Natural killer cell (primary cell): ENCODE results near the gene PTPRO. TPM values are rescaled to one million over a fixed set of nuclear protein-coding genes. Genes with fewer than 3 reads are reported as not detected.

Experiments
- ATAC-seq, 3 donors: fragments of 150-1000 bp in 2 of 3; fragments of 200-7000 bp in 1 of 3; cut with Tn5 transposase; 1 replicate in 1 of 3; 2 replicates in 2 of 3; pipeline ENCODE4 v1.10.0; 2021; ENCODE audit warnings: mild to moderate bottlenecking in 2 of 3, moderate library complexity in 2 of 3
- DNase-seq, 2 donors: peaks; one replicate each; pipeline versions ENCODE4 v3.0.0 to v3.0.0-alpha.2; 2013 to 2021; ENCODE audit warnings: mixed read lengths in 1 of 2
- H3K27ac ChIP-seq: one replicate; pipeline ENCODE4 v1.5.1; 2013; ENCODE audit warnings: mild to moderate bottlenecking, low read length
- H3K27me3 ChIP-seq: one replicate; pipeline ENCODE4 v1.6.1; 2013; ENCODE audit warnings: low read length; ENCODE audit not compliant: control insufficient read depth, insufficient read depth
- H3K36me3 ChIP-seq: one replicate; pipeline ENCODE4 v1.6.1; 2013; ENCODE audit warnings: low read length; ENCODE audit not compliant: control insufficient read depth, insufficient read depth
- H3K4me1 ChIP-seq: one replicate; pipeline ENCODE4 v1.6.1; 2013; ENCODE audit warnings: low read length; ENCODE audit not compliant: control insufficient read depth, insufficient read depth
- H3K4me3 ChIP-seq: one replicate; pipeline ENCODE4 v1.5.1; 2013; ENCODE audit warnings: low read length
- H3K9me3 ChIP-seq: one replicate; pipeline ENCODE4 v1.6.1; 2013; ENCODE audit warnings: low read length; ENCODE audit not compliant: control insufficient read depth, insufficient read depth
- H3K27ac Mint-ChIP-seq, 2 donors: one replicate each; pipeline ENCODE4 v1.8.0; 2022; ENCODE audit warnings: mild to moderate bottlenecking in 2 of 2, mixed read lengths in 2 of 2, moderate library complexity in 1 of 2
- H3K27me3 Mint-ChIP-seq, 2 donors: one replicate each; pipeline ENCODE4 v1.8.0; 2022; ENCODE audit warnings: low read depth in 2 of 2, mixed read lengths in 2 of 2
- H3K36me3 Mint-ChIP-seq: one replicate; pipeline ENCODE4 v1.8.0; 2022; ENCODE audit warnings: mixed read lengths
- H3K4me1 Mint-ChIP-seq, 2 donors: one replicate each; pipeline ENCODE4 v1.8.0; 2022; ENCODE audit warnings: mixed read lengths in 2 of 2
- H3K4me3 Mint-ChIP-seq: one replicate; pipeline ENCODE4 v1.8.0; 2022; ENCODE audit warnings: mild to moderate bottlenecking, moderate library complexity, mixed read lengths
- H3K9me3 Mint-ChIP-seq, 2 donors: one replicate each; pipeline ENCODE4 v1.8.0; 2022; ENCODE audit warnings: mixed read lengths in 2 of 2
- WGBS: methylation state at CpG from one replicate; pipeline ENCODE4 v1.1.7; 2013; ENCODE audit warnings: missing lambda C conversion rate; ENCODE audit not compliant: insufficient coverage; 5-methylcytosine and 5-hydroxymethylcytosine counted together
- intact Hi-C: fragments of 100-400 bp; cut with micrococcal nuclease; formaldehyde crosslinking; loops from one replicate; pipeline ENCODE4 v1.14.2; 2022
- total RNA-seq, 4 donors: library from RNA; stranded (reverse); fragments of 120-200 nt in 1 of 4; gene quantifications; one replicate each; pipeline versions ENCODE4 v1.2.3 to v1.2.4, GENCODE V29; 2013 to 2022
- TF ChIP-seq, protein P1 (sequence below): fragments of 200-600 bp; IDR thresholded peaks from one replicate; pipeline ENCODE4 v1.8.0; 2022; ENCODE audit warnings: antibody characterized with exemption

Gene PTPRO
- total RNA-seq, 3 donors from 2014 or later (not counting 1 experiment from before 2014, with no cell fraction given): 0.29 to 1.2 (median 0.53) TPM

DNA sequence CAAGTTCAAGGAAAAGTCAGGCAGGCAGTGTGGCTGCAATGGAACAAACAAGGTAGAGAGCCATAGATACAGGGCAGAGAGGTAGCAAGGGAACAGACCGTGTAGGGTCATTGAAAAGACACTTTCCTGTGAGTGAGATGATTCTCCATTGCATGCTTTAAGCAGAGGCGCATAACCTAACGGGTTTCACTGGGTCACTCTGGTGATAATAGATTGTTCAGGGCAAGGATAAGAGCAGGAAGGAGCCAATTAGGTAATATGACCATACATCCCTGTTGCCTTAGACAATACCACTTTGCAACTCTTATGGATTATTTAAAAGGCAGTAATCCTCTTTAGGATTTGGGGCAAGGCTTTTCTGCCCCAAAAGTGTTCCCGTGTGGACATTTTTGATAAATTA lies 214.1 kb downstream of the PTPRO start:
- H3K36me3 Mint-ChIP-seq: no peaks in the 10 kb centered on the region
- H3K4me3 ChIP-seq: no peak overlapping the region
- H3K27me3 ChIP-seq: no peaks in the 10 kb centered on the region
- H3K9me3 ChIP-seq: no peaks in the 10 kb centered on the region
- H3K27ac ChIP-seq: no peak overlapping the region
- WGBS: 85% methylated on average over 4 of the region's 4 CpGs
- TF ChIP-seq, protein P1, sequence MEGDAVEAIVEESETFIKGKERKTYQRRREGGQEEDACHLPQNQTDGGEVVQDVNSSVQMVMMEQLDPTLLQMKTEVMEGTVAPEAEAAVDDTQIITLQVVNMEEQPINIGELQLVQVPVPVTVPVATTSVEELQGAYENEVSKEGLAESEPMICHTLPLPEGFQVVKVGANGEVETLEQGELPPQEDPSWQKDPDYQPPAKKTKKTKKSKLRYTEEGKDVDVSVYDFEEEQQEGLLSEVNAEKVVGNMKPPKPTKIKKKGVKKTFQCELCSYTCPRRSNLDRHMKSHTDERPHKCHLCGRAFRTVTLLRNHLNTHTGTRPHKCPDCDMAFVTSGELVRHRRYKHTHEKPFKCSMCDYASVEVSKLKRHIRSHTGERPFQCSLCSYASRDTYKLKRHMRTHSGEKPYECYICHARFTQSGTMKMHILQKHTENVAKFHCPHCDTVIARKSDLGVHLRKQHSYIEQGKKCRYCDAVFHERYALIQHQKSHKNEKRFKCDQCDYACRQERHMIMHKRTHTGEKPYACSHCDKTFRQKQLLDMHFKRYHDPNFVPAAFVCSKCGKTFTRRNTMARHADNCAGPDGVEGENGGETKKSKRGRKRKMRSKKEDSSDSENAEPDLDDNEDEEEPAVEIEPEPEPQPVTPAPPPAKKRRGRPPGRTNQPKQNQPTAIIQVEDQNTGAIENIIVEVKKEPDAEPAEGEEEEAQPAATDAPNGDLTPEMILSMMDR: no peak
- H3K4me1 Mint-ChIP-seq: peaks cover 0 to 4% of the 10 kb centered on the region in 2 donors
- H3K4me3 Mint-ChIP-seq: no peak overlapping the region
- H3K9me3 Mint-ChIP-seq: no peaks in the 10 kb centered on the region
- no peak overlapping the region for H3K27ac Mint-ChIP-seq
- ATAC-seq: no peak
- DNase-seq: no peak
- no peaks in the 10 kb centered on the region for H3K36me3 ChIP-seq
- H3K27me3 Mint-ChIP-seq: no peaks in the 10 kb centered on the region
- H3K4me1 ChIP-seq: no peaks in the 10 kb centered on the region
- intact Hi-C loops: no loop called here

DNA sequence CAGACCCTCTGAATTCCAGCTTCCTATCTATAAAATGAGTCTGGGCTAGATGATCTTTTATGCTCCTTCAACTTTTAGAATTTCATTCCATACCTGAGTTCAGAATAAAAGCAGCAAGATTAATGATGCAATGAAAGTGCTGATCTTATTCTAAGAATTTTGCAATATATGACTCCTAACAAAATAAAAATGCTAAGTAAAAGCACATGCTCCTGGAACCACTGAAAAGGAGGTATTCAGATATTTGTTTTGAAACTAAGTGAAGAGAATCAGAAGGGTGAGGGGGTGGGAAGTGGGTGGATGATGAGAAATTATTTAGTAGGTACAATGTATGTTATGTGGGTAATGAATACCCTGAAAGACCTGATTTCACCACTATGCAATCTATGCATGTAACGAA lies 216.6 kb downstream of the PTPRO start:
- Histone ChIP-seq H3K36me3 (no peaks in the 10 kb centered on the region), H3K27me3 (no peaks in the 10 kb centered on the region), H3K27ac (no peak overlapping the region), H3K4me3 (no peak overlapping the region), H3K4me1 (no peaks in the 10 kb centered on the region), H3K9me3 (no peaks in the 10 kb centered on the region)
- intact Hi-C loops: no loop called here
- Mint-ChIP-seq H3K27ac (no peak overlapping the region), H3K27me3 (peaks cover 0 to 4% of the 10 kb centered on the region in 2 donors), H3K36me3 (no peaks in the 10 kb centered on the region), H3K4me1 (no peaks in the 10 kb centered on the region), H3K4me3 (no peak overlapping the region), H3K9me3 (no peaks in the 10 kb centered on the region)
- DNase-seq: no peak
- TF ChIP-seq, protein P1: no peak
- ATAC-seq: no peak
- WGBS: no CpG with 5 or more reads among the region's 1 CpG

DNA sequence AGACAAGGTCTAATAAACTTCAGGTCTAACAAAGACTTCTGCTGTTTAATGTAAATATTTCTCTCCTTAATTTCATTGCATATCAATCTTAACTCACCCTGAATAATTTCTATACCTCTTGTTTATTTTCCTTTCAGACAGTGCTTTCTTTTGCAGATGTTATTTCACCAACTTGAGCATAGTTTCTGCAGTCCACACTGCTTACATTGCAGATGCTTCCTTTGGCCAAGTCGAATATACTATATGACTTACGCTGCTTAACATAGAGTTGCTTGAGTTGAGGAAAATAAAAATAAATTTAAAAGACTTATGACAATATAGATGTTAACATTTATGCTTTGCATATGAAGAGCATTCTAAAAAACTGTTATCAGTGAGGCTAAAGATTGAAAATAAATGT lies 217.7 kb downstream of the PTPRO start:
- H3K36me3 ChIP-seq: no peaks in the 10 kb centered on the region
- H3K27ac Mint-ChIP-seq: no peak overlapping the region
- 100% methylated on average over 1 of the region's 2 CpGs for WGBS
- no peaks in the 10 kb centered on the region for H3K36me3 Mint-ChIP-seq
- H3K4me1 ChIP-seq: no peaks in the 10 kb centered on the region
- intact Hi-C loops: no loop called here
- H3K27me3 ChIP-seq: no peaks in the 10 kb centered on the region
- no peak overlapping the region for H3K27ac ChIP-seq
- no peaks in the 10 kb centered on the region for H3K4me1 Mint-ChIP-seq
- TF ChIP-seq, protein P1: no peak
- ATAC-seq (no peak), DNase-seq (no peak)
- no peaks in the 10 kb centered on the region for H3K9me3 Mint-ChIP-seq
- H3K9me3 ChIP-seq: no peaks in the 10 kb centered on the region
- H3K4me3 ChIP-seq: no peak overlapping the region
- no peak overlapping the region for H3K4me3 Mint-ChIP-seq
- H3K27me3 Mint-ChIP-seq: peaks cover 6% of the 10 kb centered on the region in 2 donors

DNA sequence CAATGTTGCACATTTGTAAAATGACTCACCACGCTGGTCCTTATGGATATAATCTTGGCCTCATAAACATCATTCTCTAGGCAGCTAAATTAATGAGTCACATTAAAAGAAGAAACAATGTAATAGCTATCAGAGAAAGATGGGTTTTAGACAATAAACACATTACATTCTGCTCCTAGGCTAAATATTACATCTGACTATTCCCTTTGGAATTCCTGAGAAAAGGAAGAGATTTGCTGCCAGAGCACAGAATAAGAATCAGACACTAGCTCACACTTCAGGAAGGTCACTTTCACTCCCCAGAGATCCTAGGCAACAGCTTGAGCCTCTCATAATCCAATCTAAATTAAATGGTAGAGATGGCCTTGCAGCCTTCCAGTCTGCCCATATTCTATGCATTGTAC lies 218.2 kb downstream of the PTPRO start:
- TF ChIP-seq, protein P1: no peak

More for the DNA sequence above, 218.2 kb downstream of the PTPRO start:
- H3K27me3 ChIP-seq: no peaks in the 10 kb centered on the region
- ATAC-seq (no peak), DNase-seq (no peak)
- WGBS: no CpG with 5 or more reads among the region's 1 CpG
- H3K27ac ChIP-seq: no peak overlapping the region
- H3K36me3 ChIP-seq: no peaks in the 10 kb centered on the region
- peaks cover 6 to 8% of the 10 kb centered on the region in 2 donors for H3K27me3 Mint-ChIP-seq
- no peak overlapping the region for H3K27ac Mint-ChIP-seq
- no peaks in the 10 kb centered on the region for H3K9me3 ChIP-seq
- H3K36me3 Mint-ChIP-seq: no peaks in the 10 kb centered on the region
- intact Hi-C loops: no loop called here
- no peaks in the 10 kb centered on the region for H3K4me1 Mint-ChIP-seq
- no peaks in the 10 kb centered on the region for H3K4me1 ChIP-seq
- no peak overlapping the region for H3K4me3 ChIP-seq
- H3K4me3 Mint-ChIP-seq: no peak overlapping the region
- no peaks in the 10 kb centered on the region for H3K9me3 Mint-ChIP-seq
